Activated T-cell treated with anti-CD3 and anti-CD28 coated beads, Interleukin-2, amount 50 U/mL, for 24 hours (primary cell): ENCODE measurements around the gene ADCY5.

Source experiments
- DNase-seq: peaks from one replicate; pipeline ENCODE4 v3.0.0-alpha.2; 2020
- H3K27ac Mint-ChIP-seq: 2 replicates; pipeline ENCODE4 v1.8.0; 2020; ENCODE audit warnings: mild to moderate bottlenecking, mixed read lengths
- H3K27me3 Mint-ChIP-seq: 2 replicates; pipeline ENCODE4 v1.8.0; 2020; ENCODE audit warnings: mixed read lengths
- H3K36me3 Mint-ChIP-seq: 2 replicates; pipeline ENCODE4 v1.8.0; 2020; ENCODE audit warnings: low read depth, mixed read lengths
- H3K4me1 Mint-ChIP-seq: 2 replicates; pipeline ENCODE4 v1.8.0; 2020; ENCODE audit warnings: low read depth, mixed read lengths
- H3K4me3 Mint-ChIP-seq: 2 replicates; pipeline ENCODE4 v1.8.0; 2020; ENCODE audit warnings: mild to moderate bottlenecking, moderate library complexity, mixed read lengths
- H3K9me3 Mint-ChIP-seq: 2 replicates; pipeline ENCODE4 v1.8.0; 2020; ENCODE audit warnings: mixed read lengths

ADCY5 gene

DNA sequence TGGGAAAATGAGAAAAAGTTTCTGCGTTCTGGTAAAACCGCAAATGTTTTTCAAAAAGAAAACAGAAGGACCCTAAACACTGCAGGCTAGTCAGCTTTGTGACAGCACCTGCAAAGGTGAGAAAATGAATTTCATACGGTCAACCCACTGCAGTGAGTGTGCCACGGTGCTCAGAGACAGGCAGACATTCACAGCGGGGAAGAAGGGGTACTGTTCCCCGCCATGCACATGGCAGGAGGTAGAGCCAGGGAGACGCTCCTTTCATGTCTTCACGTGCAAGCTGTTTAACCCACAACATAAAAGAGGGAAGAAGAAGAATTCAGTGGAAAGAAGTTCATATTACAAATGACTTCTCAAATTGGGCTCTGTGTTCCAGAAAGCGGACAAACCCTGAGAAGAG lies 137.7 kb downstream of the ADCY5 start:
- no peak for DNase-seq
- H3K4me1 Mint-ChIP-seq: no peaks in the 10 kb centered on the region
- peaks cover 12% of the 10 kb centered on the region for H3K27me3 Mint-ChIP-seq
- no peaks in the 10 kb centered on the region for H3K36me3 Mint-ChIP-seq
- H3K9me3 Mint-ChIP-seq: no peaks in the 10 kb centered on the region
- no peak overlapping the region for H3K27ac Mint-ChIP-seq
- H3K4me3 Mint-ChIP-seq: no peak overlapping the region

DNA sequence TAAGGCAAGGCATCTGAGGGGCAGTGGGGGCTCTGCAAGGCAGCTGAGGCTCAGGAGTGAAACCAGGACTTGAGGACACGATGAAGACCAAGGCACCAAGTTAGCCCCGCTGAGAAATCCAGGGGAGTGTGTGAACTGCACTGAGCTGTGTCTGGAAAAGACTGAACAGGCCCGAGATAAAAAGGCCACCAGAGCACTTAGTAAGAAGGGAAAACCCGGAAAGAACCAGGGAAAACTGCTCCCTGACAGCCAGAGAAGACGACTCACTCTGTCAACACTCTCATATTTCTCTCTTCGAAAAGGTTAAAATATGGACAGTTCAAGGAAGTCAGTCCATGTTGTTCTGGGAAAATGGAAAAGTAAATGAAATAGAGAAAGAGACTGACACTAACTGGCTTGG lies 138.1 kb downstream of the ADCY5 start:
- no peak overlapping the region for H3K4me3 Mint-ChIP-seq
- no peak for DNase-seq
- H3K4me1 Mint-ChIP-seq: no peaks in the 10 kb centered on the region
- peaks cover 12% of the 10 kb centered on the region for H3K27me3 Mint-ChIP-seq
- H3K36me3 Mint-ChIP-seq: no peaks in the 10 kb centered on the region
- H3K27ac Mint-ChIP-seq: no peak overlapping the region
- no peaks in the 10 kb centered on the region for H3K9me3 Mint-ChIP-seq

GRCh38 chr3:123310186-123310585 lies 138.7 kb downstream of the ADCY5 start:
- H3K9me3 Mint-ChIP-seq: no peaks in the 10 kb centered on the region
- peaks cover 12% of the 10 kb centered on the region for H3K27me3 Mint-ChIP-seq
- H3K4me1 Mint-ChIP-seq: no peaks in the 10 kb centered on the region
- H3K27ac Mint-ChIP-seq: no peak overlapping the region
- no peak overlapping the region for H3K4me3 Mint-ChIP-seq
- no peaks in the 10 kb centered on the region for H3K36me3 Mint-ChIP-seq
- no peak for DNase-seq

- Mint-ChIP-seq H3K4me3 (no peak overlapping the region), H3K4me1 (no peaks in the 10 kb centered on the region), H3K9me3 (no peaks in the 10 kb centered on the region), H3K36me3 (no peaks in the 10 kb centered on the region), H3K27ac (no peak overlapping the region), H3K27me3 (peaks cover 9% of the 10 kb centered on the region)
- DNase-seq: no peak
Measured at GRCh38 chr3:123307064-123307463, 141.8 kb downstream of the ADCY5 start.

- no peaks in the 10 kb centered on the region for H3K4me1 Mint-ChIP-seq
- H3K9me3 Mint-ChIP-seq: no peaks in the 10 kb centered on the region
- H3K4me3 Mint-ChIP-seq: no peak overlapping the region
- H3K27me3 Mint-ChIP-seq: peaks cover 9% of the 10 kb centered on the region
- H3K27ac Mint-ChIP-seq: no peak overlapping the region
- H3K36me3 Mint-ChIP-seq: no peaks in the 10 kb centered on the region
- DNase-seq: no peak
Measured at GRCh38 chr3:123305192-123305591, 143.7 kb downstream of the ADCY5 start.

- no peak overlapping the region for H3K27ac Mint-ChIP-seq
- no peaks in the 10 kb centered on the region for H3K4me1 Mint-ChIP-seq
- no peaks in the 10 kb centered on the region for H3K9me3 Mint-ChIP-seq
- H3K36me3 Mint-ChIP-seq: no peaks in the 10 kb centered on the region
- H3K4me3 Mint-ChIP-seq: no peak overlapping the region
- DNase-seq: no peak
- peaks cover 9% of the 10 kb centered on the region for H3K27me3 Mint-ChIP-seq
Measured at GRCh38 chr3:123303976-123304560, 144.8 kb downstream of the ADCY5 start.

DNA sequence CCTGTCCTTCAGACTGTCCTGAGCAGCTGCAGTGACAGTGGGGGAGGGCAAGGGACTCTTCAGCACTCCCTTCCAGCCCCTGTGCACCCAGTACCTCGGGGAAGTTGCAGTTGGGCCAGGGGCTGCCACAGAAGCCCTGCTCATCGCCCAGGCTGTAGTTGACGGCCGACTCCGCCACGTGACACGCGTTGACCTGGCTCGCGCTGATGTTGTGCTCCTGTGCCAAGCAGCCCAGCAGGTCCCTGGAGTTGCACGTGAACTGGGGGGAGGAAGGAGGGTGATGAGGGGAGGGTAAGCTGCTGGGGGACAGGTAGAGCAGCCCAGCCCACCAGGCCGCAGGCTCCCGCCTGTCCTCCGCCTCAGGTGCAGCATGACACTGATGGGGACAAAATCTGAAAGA lies 145.9 kb downstream of the ADCY5 start:
- no peak overlapping the region for H3K4me3 Mint-ChIP-seq
- no peaks in the 10 kb centered on the region for H3K9me3 Mint-ChIP-seq
- H3K36me3 Mint-ChIP-seq: no peaks in the 10 kb centered on the region
- peaks cover 7% of the 10 kb centered on the region for H3K27me3 Mint-ChIP-seq
- DNase-seq: no peak
- no peak overlapping the region for H3K27ac Mint-ChIP-seq
- no peaks in the 10 kb centered on the region for H3K4me1 Mint-ChIP-seq

GRCh38 chr3:123301331-123302184 lies 147.3 kb downstream of the ADCY5 start:
- H3K4me1 Mint-ChIP-seq: no peaks in the 10 kb centered on the region
- H3K27ac Mint-ChIP-seq: no peak overlapping the region
- H3K9me3 Mint-ChIP-seq: no peaks in the 10 kb centered on the region
- H3K4me3 Mint-ChIP-seq: no peak overlapping the region
- H3K27me3 Mint-ChIP-seq: peaks cover 5% of the 10 kb centered on the region
- H3K36me3 Mint-ChIP-seq: no peaks in the 10 kb centered on the region
- DNase-seq: no peak

GRCh38 chr3:123300583-123300982 lies 148.3 kb downstream of the ADCY5 start:
- Mint-ChIP-seq H3K27ac (no peak overlapping the region), H3K4me3 (no peak overlapping the region), H3K4me1 (no peaks in the 10 kb centered on the region), H3K9me3 (no peaks in the 10 kb centered on the region), H3K36me3 (no peaks in the 10 kb centered on the region), H3K27me3 (peaks cover 1% of the 10 kb centered on the region)
- DNase-seq: no peak

GRCh38 chr3:123300056-123300455 lies 148.8 kb downstream of the ADCY5 start:
- Mint-ChIP-seq H3K36me3 (no peaks in the 10 kb centered on the region), H3K4me1 (no peaks in the 10 kb centered on the region), H3K9me3 (no peaks in the 10 kb centered on the region), H3K27me3 (no peaks in the 10 kb centered on the region), H3K4me3 (no peak overlapping the region), H3K27ac (no peak overlapping the region)
- no peak for DNase-seq

GRCh38 chr3:123299581-123299980 lies 149.3 kb downstream of the ADCY5 start:
- H3K4me1 Mint-ChIP-seq: no peaks in the 10 kb centered on the region
- no peaks in the 10 kb centered on the region for H3K36me3 Mint-ChIP-seq
- DNase-seq: no peak
- no peaks in the 10 kb centered on the region for H3K9me3 Mint-ChIP-seq
- H3K27ac Mint-ChIP-seq: no peak overlapping the region
- H3K4me3 Mint-ChIP-seq: no peak overlapping the region
- no peaks in the 10 kb centered on the region for H3K27me3 Mint-ChIP-seq

DNA sequence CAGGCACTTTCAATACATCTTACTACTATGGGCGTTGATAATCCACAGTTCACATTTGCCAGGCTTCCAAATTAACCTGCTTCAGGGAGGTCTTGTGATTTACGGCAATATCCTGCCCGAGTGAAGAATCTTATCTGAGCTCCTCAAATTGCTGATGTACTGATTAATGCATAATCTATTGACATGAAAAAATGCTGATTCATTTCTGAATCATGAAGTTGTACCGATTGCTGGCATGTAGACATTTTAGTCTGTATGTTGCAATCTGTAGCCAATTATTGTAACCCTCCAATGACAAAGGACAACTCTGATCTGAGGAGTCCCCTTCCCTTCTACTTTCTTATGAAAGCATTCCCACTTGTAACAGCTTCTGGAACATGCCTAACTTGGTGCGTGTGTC lies 150.0 kb downstream of the ADCY5 start:
- no peak overlapping the region for H3K27ac Mint-ChIP-seq
- DNase-seq: no peak
- H3K27me3 Mint-ChIP-seq: no peaks in the 10 kb centered on the region
- no peak overlapping the region for H3K4me3 Mint-ChIP-seq
- no peaks in the 10 kb centered on the region for H3K4me1 Mint-ChIP-seq
- no peaks in the 10 kb centered on the region for H3K9me3 Mint-ChIP-seq
- H3K36me3 Mint-ChIP-seq: no peaks in the 10 kb centered on the region

DNA sequence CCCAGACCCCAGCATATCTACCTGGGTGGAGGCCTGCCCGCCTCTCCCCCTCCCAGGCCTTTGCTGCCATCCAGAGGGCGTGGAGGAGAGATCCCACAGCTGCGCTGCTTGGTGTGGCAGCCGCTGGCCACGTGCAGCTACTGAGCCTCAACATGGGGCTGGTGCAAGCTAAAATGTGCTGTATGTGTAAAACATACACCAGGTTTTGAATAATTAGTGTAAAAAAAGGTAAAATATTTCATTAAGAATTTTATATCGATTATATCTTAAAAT lies 151.3 kb downstream of the ADCY5 start:
- no peak for DNase-seq
- Mint-ChIP-seq H3K27me3 (no peaks in the 10 kb centered on the region), H3K36me3 (no peaks in the 10 kb centered on the region), H3K4me1 (no peaks in the 10 kb centered on the region), H3K4me3 (no peak overlapping the region), H3K27ac (no peak overlapping the region), H3K9me3 (no peaks in the 10 kb centered on the region)

- Mint-ChIP-seq H3K9me3 (no peaks in the 10 kb centered on the region), H3K27me3 (no peaks in the 10 kb centered on the region), H3K36me3 (no peaks in the 10 kb centered on the region), H3K4me1 (no peaks in the 10 kb centered on the region), H3K27ac (no peak overlapping the region), H3K4me3 (no peak overlapping the region)
- DNase-seq: no peak
Measured at GRCh38 chr3:123296836-123297626, 151.9 kb downstream of the ADCY5 start.

DNA sequence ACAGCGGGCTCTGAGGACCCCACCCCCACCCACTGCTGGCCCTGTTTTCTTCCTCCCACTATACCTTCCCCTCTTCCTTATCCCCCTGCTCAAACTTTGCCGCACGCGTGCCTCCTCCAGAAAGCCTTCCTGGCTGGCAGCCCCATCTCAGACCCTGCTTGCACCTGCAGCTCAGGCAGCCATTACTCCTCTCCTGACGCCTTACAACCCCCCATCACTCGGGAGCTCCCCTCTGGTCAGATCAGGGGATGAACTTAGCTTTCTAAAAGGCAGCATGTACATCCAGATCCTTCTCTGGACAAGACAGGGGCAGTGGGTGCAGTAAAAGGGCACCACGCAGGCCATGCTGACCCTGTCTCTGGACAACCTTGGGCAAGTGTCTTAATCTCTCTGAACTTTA lies 152.6 kb downstream of the ADCY5 start:
- no peak overlapping the region for H3K27ac Mint-ChIP-seq
- no peaks in the 10 kb centered on the region for H3K9me3 Mint-ChIP-seq
- no peak overlapping the region for H3K4me3 Mint-ChIP-seq
- H3K27me3 Mint-ChIP-seq: no peaks in the 10 kb centered on the region
- H3K36me3 Mint-ChIP-seq: no peaks in the 10 kb centered on the region
- H3K4me1 Mint-ChIP-seq: no peaks in the 10 kb centered on the region
- no peak for DNase-seq
